NCI-H82 treated with DMSO at 0.1 percent for 48 hours (cell line): ENCODE data around the gene ANTXR1.

Experiments used
- DNase-seq: peaks from one replicate; lab custom pipeline; 2025; ENCODE audit not compliant: unreplicated experiment; lab: John Stamatoyannopoulos, UW

The ANTXR1 gene

GRCh38 chr2:69126341-69126740 lies 113.4 kb downstream of the ANTXR1 start:
- DNase-seq: no peak

- DNase-seq: no peak
Observed at GRCh38 chr2:69131452-69131851, 118.5 kb downstream of the ANTXR1 start.

GRCh38 chr2:69131983-69132675 lies 119.2 kb downstream of the ANTXR1 start:
- DNase-seq: no peak

- DNase-seq: no peak
Observed at GRCh38 chr2:69132960-69133590, 120.1 kb downstream of the ANTXR1 start.

GRCh38 chr2:69133898-69134297 lies 120.9 kb downstream of the ANTXR1 start:
- no peak for DNase-seq

- DNase-seq: no peak
Observed at GRCh38 chr2:69134306-69134945, 121.4 kb downstream of the ANTXR1 start.

- no peak for DNase-seq
Observed at GRCh38 chr2:69138247-69138772, 125.3 kb downstream of the ANTXR1 start.

- no peak for DNase-seq
Observed at GRCh38 chr2:69138793-69139459, 125.9 kb downstream of the ANTXR1 start.

GRCh38 chr2:69139778-69140670 lies 127.0 kb downstream of the ANTXR1 start:
- no peak for DNase-seq

- DNase-seq: no peak
Observed at GRCh38 chr2:69141061-69141460, 128.1 kb downstream of the ANTXR1 start.

GRCh38 chr2:69143748-69144360 lies 130.9 kb downstream of the ANTXR1 start:
- no peak for DNase-seq

GRCh38 chr2:69145204-69145603 lies 132.2 kb downstream of the ANTXR1 start:
- DNase-seq: no peak

GRCh38 chr2:69147841-69148533 lies 135.0 kb downstream of the ANTXR1 start:
- no peak for DNase-seq

- no peak for DNase-seq
Observed at GRCh38 chr2:69149631-69150215, 136.7 kb downstream of the ANTXR1 start.

GRCh38 chr2:69151931-69152330 lies 139.0 kb downstream of the ANTXR1 start:
- no peak for DNase-seq

GRCh38 chr2:69152847-69153583 lies 140.0 kb downstream of the ANTXR1 start:
- DNase-seq: no peak

GRCh38 chr2:69154106-69154505 lies 141.1 kb downstream of the ANTXR1 start:
- DNase-seq: no peak

- DNase-seq: no peak
Observed at GRCh38 chr2:69156624-69157023, 143.6 kb downstream of the ANTXR1 start.
